HG03354 (cell line): ENCODE measurements around the gene OTUD4.
A peak's percentile ranks its signal among the peaks of the same experiment; 100 is the strongest.
"Not testable (repeated sequence)": the region's sequence is repeated elsewhere in the genome, so short reads cannot be mapped to it uniquely, and the experiment has no call there.

Experiments
- ATAC-seq: cut with Tn5 transposase; IDR thresholded peaks from one replicate; pipeline ENCODE4 v1.9.1; 2021; ENCODE audit warnings: mild to moderate bottlenecking; ENCODE audit not compliant: unreplicated experiment, poor library complexity, severe bottlenecking

The OTUD4 gene

DNA sequence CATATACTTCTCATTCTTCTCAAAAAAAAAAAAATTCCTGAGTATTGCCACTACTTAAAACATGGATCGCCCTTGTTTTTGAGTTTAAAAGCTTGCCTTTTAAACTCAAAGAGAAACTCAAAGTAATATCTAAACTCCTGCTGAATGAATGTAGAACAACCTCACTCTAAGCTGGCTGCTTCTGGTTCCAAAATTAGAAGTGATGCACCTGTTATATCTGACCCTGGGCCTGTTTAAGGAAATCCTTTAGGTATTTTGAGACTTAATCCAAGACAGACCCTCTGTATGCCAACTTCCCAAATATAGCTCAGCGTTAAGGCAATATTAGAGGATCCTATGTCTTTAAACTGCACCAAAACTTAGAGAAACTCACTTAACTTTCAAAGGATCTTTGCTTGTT, 1.8 kb upstream of the OTUD4 start:
- ATAC-seq, result no peak

DNA sequence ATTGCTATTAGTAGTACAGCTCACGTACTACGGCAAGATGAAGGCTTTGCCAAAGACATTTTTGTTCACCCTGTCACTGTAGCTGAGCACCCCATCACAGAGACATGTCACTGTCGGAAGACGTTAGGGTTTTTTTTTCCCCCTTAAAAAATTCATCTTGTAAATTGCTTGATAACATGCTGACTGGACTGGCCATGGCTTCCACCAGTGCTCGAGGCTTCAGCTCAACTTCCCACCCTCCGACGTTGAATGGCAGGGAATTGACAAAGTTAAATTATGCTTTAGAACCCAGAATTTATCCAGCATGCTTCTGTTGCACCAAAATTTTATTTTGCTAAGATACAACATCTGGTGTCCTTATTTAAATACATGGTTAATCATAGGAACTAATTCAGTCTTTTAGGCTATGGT, 707 bp upstream of the OTUD4 start:
- ATAC-seq, result peak; percentile 3

DNA sequence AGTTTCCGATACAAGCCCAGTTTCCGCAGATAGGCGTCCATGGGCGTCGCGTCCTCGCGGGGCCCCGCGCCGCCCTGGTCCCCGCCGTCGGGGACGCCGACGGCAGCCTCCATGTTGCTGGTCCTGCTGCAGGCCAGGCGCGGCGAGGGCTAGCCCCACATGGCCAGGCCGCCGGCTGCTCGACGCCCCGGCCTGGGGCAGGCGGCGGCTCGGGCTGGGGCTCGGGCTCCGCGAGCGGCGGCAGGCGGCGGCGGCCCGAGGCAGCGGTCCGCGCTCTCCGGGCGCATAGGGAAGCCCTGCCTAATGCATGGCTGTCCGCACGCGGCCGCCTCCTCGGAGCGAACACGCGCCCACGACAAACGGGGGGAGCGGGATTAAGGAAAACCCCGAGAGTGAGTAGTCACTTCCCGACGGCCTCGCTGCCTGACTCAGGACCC, 510 bp downstream of the OTUD4 start:
- ATAC-seq, result peak; percentile 33

DNA sequence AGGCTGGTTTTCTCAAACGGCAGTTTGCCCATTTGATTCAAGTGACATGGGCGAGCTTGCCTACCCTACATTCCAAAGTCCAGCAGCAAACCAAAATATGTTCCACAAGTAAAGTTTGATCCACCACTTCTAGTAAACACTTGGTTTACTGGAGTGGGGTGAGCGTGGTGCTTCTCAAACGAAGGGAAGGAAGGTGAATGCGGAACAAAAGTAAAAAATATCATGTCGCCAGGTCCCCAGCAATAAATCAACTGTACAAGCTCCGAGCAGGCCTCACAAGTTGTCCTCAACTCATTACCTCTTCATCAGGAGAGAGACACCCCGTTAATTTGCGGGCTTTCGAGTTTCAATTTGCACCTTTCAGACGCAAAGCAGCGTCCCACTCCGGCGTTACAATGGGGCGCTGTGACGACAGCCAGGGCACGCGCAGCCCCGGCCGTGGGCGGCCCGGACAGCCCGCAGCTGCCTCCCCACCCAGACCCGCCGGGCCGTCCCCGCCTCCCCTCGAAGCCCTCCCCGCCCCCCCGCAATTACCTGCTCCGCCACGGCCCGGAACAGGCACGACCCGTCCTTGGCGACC, 1.0 kb downstream of the OTUD4 start:
- ATAC-seq, result peak; percentile 37

DNA sequence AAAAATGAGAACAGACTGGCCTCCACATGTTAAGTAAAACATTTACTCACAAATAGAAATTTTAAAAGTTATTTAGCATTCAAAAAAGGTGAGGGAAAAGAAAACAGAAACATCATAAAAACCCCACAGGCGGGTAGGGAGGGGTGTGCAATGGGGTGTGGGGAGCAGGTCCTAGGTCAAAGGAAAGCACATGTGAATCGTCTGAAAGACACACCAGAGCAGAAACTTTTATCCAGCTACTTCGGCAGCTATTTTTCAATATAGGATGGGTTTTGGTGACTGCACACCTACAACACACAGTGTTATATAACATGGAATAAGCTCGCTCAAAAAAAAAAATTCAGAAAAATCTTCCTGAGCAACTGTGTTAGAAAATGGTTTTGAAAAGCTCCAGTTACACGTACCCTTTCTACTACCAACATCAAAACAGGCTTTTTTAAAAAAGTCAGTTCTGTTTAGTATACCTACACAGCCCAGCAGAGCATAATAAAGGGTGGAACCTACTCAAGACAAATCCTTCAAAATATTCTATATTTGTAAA, 1.6 kb downstream of the OTUD4 start:
- no peak for ATAC-seq

DNA sequence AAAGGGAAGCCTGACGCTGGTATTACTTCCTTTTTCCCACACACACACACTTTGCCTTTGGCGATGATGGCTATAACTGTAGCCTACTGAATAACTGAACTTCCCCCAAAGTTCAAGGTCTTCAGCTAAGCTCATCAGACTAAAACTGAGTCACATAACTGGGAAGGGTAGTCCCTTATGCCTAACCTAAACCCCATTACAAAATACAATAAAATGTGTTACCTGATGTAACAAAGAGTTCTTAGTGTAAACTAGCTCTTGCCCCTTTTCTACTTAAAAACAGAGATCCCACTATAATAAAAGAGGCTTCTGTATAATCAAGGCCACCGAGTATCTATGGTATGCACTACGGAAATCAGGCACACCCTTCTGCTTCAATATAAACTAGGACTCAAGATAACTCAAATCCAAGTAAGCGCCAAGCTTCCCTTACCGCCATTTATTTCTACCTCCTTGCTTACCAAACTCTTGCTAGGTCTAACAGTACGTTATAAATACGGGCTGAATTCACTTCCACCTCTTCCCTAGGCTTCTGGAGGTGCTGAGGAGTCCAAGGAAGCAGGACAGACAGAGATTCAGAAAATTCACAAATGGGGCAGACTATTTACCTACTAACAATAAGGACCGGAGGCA, 2.4 kb downstream of the OTUD4 start:
- ATAC-seq, result no peak

DNA sequence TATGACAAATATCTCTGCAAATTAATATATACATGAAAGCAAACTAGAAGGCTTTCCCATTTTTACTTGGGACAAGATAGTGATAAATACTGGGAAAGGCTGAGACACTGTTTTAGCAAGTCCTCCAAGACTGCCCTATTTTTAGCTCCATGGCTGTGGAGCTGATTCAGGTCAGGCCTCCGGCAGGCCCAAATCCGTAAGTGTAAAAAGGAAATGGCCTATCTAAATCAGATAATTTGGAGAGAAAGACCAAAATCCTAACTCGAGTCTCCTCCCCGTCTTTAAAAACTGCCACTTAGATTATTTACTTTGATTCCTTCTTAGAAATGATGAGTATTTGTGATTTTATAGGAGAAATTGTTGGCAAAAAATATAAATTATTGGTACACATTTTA, 2.9 kb downstream of the OTUD4 start:
- ATAC-seq, result no peak

DNA sequence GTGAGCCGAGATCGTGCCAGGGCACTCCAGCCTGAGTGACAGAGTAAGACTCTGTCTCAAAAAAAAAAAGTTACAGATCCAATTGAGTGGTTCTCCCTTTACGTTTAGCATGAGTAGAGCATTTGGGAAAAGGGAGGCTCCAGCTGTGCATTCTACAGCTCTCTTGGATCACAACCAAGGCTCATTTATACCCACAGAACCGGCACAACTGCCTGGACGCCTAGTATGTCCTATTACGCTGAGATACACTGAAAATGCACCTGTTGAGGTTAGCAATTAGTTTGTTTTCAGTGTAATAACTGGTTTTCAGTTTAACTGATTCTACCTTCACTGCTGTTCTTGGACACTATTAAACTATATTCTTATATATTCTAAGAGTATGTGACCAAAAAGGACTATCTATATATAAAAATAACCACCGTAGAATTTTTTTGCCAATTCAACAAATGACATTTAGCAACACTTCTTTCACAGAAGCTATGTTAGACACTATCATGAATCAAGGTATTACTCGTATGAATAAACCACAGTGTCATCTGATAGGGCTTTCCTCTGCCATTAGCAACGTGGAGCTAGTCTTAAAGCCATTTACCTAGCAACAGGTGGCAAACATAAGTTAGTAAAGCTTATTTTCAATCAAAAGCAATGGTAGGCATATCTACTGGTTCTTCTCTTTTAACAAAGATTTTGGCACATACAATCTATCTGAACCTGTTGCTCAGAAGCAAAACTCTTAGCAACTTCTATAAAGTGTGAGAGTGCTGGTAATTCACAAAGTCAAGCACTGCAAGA, 3.6 kb downstream of the OTUD4 start:
- ATAC-seq, result no peak

DNA sequence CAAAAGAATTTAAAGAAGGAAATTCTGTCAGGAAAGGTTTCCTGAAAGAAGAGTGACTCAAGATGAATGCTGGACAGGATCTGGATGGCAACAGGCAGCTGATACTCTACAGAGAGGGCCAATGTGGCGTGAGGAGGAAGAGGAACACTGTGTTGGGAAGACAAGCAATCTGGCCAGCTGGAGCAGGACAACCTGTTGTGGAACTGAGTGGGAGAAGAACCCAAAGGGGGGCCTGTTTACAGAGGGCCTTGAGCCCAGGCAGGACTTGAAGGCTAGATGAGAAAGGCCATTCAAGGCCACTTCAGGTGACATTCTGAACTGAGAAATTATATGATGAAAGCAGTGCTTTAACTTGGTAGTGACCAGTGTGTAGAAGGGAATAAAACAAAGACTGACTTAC, 8.5 kb downstream of the OTUD4 start:
- no peak for ATAC-seq

DNA sequence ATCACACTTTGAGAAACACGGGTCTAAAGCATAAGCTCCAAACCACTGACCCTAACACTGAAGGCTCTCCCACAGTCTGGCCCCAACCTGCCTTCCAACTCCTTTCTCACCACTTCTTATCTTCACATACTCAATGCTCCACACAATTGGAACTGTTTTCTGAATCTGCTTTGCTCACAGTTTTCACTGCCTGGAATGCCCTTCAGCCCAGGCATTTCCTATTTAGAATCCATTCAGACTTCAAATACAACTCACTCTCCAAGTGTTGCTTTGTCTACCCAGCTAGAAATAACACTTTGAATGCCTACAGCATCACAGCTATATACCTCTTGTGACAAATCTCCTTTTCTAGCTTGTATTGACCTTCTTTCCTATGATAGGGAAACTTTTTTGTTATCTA, 10.2 kb downstream of the OTUD4 start:
- no peak for ATAC-seq

DNA sequence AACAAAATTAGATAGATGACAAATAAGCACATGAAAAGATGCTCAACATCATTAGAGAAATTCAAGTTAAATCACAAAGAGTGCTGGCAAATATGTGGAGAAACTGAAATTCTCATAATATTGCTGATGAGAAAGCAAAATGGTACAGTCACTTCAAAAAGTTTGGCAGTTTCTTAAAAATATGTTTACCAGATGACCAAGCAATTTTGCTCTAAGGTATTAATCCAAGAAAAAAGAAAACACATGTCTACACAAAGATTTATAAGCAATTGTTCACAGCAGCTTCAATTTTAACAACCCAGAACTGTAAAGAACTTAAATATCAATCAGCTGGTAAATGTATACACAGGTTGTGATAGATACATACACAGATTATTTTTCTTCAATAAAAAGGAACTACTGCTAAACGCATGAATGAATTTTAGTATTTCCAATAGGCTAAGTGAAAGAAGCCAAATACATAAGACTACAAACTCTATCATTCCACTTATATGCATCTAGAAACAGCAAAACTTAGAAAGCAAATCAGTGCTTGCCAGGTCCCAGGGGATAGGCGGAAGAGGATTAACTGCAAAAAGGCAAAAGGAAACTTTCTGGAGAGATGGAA, 11.7 kb downstream of the OTUD4 start:
- no peak for ATAC-seq

DNA sequence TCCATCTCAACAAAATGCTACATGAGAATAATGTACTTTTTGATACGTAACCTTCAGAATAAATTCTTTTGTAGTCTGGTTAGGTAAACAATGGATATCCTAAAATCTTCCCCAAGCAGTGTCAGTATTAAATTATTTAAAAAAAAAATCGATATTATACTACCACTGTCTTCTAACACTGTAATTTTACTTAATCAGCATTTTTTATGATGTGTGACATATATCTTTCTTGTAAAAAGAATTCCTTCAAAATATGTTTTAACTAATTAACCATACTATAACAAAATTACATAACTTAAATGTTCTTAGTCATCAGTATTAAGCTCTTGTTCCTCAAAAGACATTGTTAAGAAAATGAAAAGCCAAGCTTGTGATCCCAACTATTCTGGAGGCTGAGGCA, 12.5 kb downstream of the OTUD4 start:
- no peak for ATAC-seq

DNA sequence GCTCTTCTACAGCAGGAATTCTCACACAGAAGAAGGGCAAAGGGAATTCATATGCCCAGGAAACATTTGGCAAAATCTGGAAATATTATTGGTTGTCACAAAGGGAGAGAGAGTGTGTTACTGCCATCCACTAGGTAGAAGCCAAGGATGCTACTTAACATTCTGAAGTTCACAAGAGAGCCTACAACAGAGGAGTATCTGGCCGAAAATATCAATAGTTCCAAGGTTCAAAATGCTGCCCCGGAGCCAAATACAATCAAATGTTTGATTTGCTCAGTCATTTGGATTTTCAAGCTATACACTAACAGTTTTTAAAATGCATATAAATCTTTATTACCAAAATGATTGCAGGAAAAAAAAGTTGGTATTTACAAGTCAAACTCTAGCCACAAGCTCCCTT, 18.8 kb downstream of the OTUD4 start:
- no peak for ATAC-seq

DNA sequence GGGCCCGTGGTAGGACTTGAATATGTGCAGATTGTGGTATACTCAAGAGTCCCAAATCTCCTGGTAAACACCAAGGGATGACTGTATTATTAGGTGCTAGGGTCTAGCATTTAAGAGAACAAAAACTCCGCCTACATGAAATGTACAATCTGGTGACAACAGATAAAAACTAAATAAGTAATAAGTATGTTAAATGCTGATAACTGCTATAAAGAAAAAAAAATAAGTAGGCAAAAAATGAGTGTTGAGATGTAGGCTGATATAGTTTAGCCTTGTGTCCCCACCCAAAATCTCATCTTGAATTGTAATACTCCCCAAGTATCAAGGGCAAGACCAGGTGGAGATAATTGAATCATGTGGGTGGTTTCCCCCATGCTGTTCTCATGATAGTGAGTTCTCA, 23.4 kb downstream of the OTUD4 start:
- ATAC-seq, result no peak

DNA sequence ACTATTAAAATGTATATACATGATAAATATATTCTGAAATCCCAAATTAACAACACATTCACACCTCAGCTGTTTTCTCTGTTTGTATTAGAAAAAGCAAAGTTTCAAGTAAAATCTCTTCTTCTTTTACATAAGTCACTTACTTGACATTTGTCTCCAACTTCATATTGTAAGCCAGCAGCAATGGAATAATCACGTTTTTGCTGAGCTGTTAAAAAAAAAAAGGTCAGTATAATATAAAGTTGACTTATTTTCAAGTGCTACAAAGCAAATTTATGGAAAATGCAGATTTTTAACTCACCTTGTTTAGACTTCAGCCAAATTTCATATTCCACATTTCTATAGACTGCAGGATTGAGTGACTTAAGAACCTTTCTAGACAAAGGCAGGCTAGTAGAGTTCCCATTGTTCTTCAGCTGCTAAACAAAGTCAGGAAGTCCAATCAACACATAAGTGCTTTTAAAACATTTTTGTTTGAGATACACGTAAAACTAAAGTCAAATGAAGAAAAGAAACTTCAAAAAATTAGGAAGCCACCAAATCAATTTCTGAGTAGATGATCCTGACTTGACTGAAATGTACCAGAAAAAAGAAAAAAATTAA, 25.0 kb downstream of the OTUD4 start:
- ATAC-seq, result no peak

DNA sequence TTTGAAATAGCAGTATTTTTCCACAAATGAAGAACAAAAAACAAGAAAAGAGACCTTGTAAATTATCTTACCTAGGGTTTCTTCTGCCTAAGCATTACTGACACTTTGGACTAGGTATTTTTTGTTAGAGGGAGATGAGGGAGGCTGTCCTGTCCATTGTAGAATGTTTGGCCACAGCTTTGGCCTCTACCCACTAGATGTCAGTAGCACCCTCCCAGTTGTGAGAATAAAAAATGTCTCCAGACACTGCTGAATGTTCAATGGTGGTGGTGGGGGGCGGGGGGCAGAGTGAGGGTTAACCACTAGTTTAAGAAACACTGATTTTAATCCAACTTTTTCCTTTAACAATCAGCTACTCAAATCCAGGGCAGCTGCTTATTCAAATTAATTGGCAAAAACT, 25.8 kb downstream of the OTUD4 start:
- peak; percentile 81 for ATAC-seq

DNA sequence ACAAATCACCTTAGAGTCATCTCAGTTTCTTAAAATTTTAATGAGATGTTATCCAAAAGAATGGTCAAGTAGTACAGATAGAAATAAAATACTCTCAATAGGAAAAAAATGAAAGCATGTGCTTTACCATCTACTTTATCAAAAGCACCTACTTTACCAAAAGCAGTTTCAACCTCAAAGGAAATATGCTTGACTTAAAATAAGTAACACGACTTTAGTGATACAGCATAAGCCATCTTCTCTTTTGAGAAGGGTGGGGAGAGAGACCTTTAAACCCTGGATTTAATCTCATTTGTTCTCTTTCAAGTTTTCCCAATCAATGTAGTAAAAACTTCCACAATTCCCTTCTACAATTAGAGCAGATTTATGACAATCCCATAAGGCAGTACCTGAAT, 26.5 kb downstream of the OTUD4 start:
- ATAC-seq, result no peak

DNA sequence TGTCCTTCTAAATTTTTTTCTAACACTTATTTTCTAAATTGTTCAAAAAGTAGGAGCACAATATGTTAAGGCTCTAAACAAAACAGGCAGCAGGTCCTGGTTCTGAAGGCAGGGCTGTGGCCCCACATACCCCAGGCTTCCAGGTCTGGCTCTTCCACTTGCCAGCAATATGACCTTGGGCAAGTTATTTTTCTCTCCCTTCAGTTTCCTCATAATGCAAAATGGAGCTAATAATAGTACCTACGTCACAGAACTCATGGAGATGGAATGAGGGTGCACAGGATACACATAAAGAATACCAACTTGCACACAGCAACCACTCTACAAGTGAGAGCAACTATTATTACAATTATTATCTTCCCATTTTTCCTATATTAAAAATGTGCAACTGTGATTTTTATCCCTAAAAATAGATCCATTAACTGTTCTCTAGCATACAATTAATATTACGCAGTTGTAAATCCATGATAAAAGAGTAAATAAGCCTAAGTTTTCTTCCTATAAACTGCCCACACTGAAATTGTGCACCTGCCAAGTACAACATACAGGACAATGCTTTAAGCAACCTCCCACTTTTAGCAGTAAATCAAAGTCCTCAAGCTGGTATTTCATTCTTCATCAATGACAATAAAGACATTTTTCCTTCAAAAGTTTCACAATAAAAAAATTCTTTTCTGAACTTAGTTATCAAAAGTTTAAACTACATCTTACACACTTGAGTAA, 27.0 kb downstream of the OTUD4 start:
- no peak for ATAC-seq

DNA sequence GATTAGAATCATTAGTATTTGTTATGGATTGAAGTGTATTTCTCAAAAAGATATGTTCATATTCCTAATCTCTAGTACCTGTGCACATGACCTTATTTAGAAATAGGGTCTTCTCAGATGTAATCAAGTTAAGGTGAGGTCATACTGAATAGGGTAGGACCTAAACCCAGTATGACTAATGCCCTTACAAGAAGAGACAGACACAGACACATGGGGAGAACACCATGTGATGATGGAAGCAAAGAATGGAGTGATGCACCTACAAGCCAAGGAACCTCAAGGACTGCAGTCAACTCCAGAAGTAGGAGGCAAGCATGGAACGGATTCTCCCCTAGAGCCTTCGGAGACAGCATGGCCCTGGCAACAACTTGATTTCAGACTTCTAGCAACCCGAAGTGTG, 31.4 kb downstream of the OTUD4 start:
- no peak for ATAC-seq

DNA sequence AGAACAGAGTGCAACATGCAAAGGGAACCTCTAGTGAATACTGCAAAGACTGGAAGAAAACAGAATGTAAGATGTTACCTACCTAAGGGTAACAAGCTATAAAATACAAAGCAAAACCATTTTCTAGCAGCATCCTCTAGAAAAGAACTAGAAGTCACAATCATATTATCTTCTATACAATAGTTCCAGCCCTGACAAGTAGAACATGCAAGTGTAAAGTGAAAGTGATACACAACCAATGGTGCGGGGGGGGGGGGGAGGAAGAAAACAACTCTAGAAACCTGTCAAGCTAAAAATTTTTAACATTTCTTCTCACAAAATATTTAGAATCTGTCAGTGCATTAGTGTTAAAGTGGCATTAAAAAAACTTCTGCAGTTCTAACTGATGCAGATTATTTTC, 44.2 kb downstream of the OTUD4 start:
- not testable (repeated sequence) for ATAC-seq
